ENCODE results near the gene TTC38. TPM values are rescaled to one million over a fixed set of nuclear protein-coding genes. Genes with fewer than 3 reads are reported as not detected.

Gene TTC38
- total RNA-seq, 1 experiment from 2014 or later: 31.5 TPM

GRCh38 chr22:46330426-46330825 is 62.6 kb downstream of the TTC38 start:
- Histone ChIP-seq H3K18ac (ENCODE audit: insufficient read length, low read depth, low read length) (no peak overlapping the region), H3K23ac (ENCODE audit: insufficient read length, low read depth, low read length) (no peak overlapping the region), H3K9me3 (ENCODE audit: control insufficient read depth, low read depth, low read length) (no peaks in the 10 kb centered on the region), H3T11ph (ENCODE audit: low read length) (no peak overlapping the region), H3K79me1 (ENCODE audit: insufficient read depth, low read depth, low read length, poor library complexity, severe bottlenecking) (no peaks in the 10 kb centered on the region), H3K4me2 (ENCODE audit: insufficient read depth, insufficient read length, low read length) (no peak overlapping the region), H2AK5ac (ENCODE audit: insufficient read length, low read length) (no peak overlapping the region), H3K23me2 (ENCODE audit: insufficient read length, low read depth, low read length, poor library complexity, severe bottlenecking) (peaks cover 6% of the 10 kb centered on the region), H3K4ac (ENCODE audit: low read depth, low read length) (no peak overlapping the region), H2BK5ac (ENCODE audit: insufficient read length, low read length) (no peak overlapping the region), H4K20me1 (ENCODE audit: control insufficient read depth, insufficient read depth, insufficient read length) (no peaks in the 10 kb centered on the region), H3K79me2 (ENCODE audit: insufficient read depth, low read length) (no peaks in the 10 kb centered on the region), H3K4me1 (ENCODE audit: insufficient read depth, low read length) (no peaks in the 10 kb centered on the region), H3K27me3 (ENCODE audit: insufficient read depth, low read length) (no peaks in the 10 kb centered on the region), H2BK120ac (ENCODE audit: low read depth, low read length, poor library complexity, severe bottlenecking) (no peak overlapping the region), H2BK15ac (ENCODE audit: low read depth, low read length) (no peak overlapping the region), H3K56ac (ENCODE audit: insufficient read length, low read depth, low read length) (no peak overlapping the region), H3K14ac (ENCODE audit: insufficient read depth, low read length) (no peak overlapping the region), H2AFZ (ENCODE audit: low read length) (no peak overlapping the region), H2BK12ac (ENCODE audit: insufficient read length, low read depth, low read length) (no peak overlapping the region), H3K9ac (ENCODE audit: extremely low read depth, insufficient read length, low read length) (no peak overlapping the region), H4K8ac (replicated peaks; ENCODE audit: insufficient read length, low read depth, low read length) (no peak overlapping the region), H4K91ac (ENCODE audit: insufficient read length, low read depth, low read length) (no peak overlapping the region), H3K27ac (ENCODE audit: insufficient read length, low read depth, low read length) (no peak overlapping the region), H4K5ac (ENCODE audit: insufficient read length, low read depth, low read length) (no peak overlapping the region), H2BK20ac (ENCODE audit: low read depth, low read length, poor library complexity, severe bottlenecking) (no peak overlapping the region)
- Mint-ChIP-seq H3K4me3 (no peak overlapping the region), H3K27ac (no peak overlapping the region), H3K36me3 (ENCODE audit: insufficient read depth in 1 of 3, low read depth in 3 of 3) (peaks cover 19 to 65% (median 45%) of the 10 kb centered on the region in 3 experiments; a peak in 6 of 7 replicates), H3K4me1 (peaks cover 7 to 14% of the 10 kb centered on the region in 2 experiments), H3K9me3 (no peaks in the 10 kb centered on the region; a peak in 1 of 5 replicates), H3K27me3 (ENCODE audit: low read depth) (no peaks in the 10 kb centered on the region)
- no CpG with 5 or more reads among the region's 4 CpGs for WGBS (ENCODE audit: extremely low coverage, insufficient read length, low lambda C conversion rate)
- no peak for DNase-seq
- no peak for TF ChIP-seq CTCF (conservative IDR thresholded peaks at IDR 0.05)

All from H9 (cell line).